Colonic mucosa (tissue), 4 donors: ENCODE measurements around the gene SYNE3. TPM values are rescaled to one million over a fixed set of nuclear protein-coding genes. Genes with fewer than 3 reads are reported as not detected.

Experiments used
- DNase-seq: peaks from one replicate; pipeline ENCODE4 v3.0.0-alpha.2; 2020
- H3K27ac ChIP-seq: fragments of 200-600 bp; one replicate; pipeline ENCODE4 v1.8.0; 2021
- H3K27me3 ChIP-seq: fragments of 200-600 bp; one replicate; pipeline ENCODE4 v1.8.0; 2021
- H3K36me3 ChIP-seq: fragments of 200-600 bp; one replicate; pipeline ENCODE4 v1.8.0; 2021
- H3K4me1 ChIP-seq: fragments of 200-600 bp; one replicate; pipeline ENCODE4 v1.8.0; 2021; ENCODE audit warnings: mild to moderate bottlenecking
- H3K4me3 ChIP-seq: fragments of 200-600 bp; one replicate; pipeline ENCODE4 v1.8.0; 2021
- H3K9ac ChIP-seq, 2 donors: one replicate each; pipeline ENCODE4 v1.7.0; 2013; ENCODE audit warnings: control low read depth in 2 of 2, low read depth in 2 of 2, low read length in 2 of 2
- H3K9me3 ChIP-seq: fragments of 200-600 bp; one replicate; pipeline ENCODE4 v1.8.0; 2021
- intact Hi-C: fragments of 100-400 bp; cut with DNase I; formaldehyde crosslinking; loops from one replicate; pipeline ENCODE4 v1.14.1; 2022
- total RNA-seq, 2 donors: library from RNA; stranded (reverse); fragmentation: NEBNext Ultra II Directional in 1 of 2; extraction: Animal tissue kit (Norgen Biotek cat#: 25700) in 1 of 2; gene quantifications; one replicate each; pipeline ENCODE4 v1.2.1, GENCODE V29; 2021
- TF ChIP-seq, protein P1 (sequence below): fragments of 200-600 bp; IDR thresholded peaks from one replicate; pipeline ENCODE4 v1.8.0; 2022; ENCODE audit warnings: antibody characterized with exemption, mild to moderate bottlenecking
- donor health status: healthy.
- donor health status: DM: no; HTN: no; CAD: no.
- donor health status: DM: no; HTN: no; CAD: no.

Gene SYNE3
- total RNA-seq, result 1 to 10 TPM; 7.3 to 9.5 TPM

- no peaks in the 10 kb centered on the region for H3K36me3 ChIP-seq
- peak; percentile 78 for DNase-seq
- peak within 1 kb of the TSS; percentile 76 for H3K4me3 ChIP-seq
- intact Hi-C loops, result no loop called here
- peak within 1 kb of the TSS; percentile 66 to 67 for H3K9ac ChIP-seq
- H3K27me3 ChIP-seq, result no peaks in the 10 kb centered on the region
- peaks cover 21% of the 10 kb centered on the region for H3K4me1 ChIP-seq
- H3K9me3 ChIP-seq, result no peaks in the 10 kb centered on the region
- peak within 1 kb of the TSS; percentile 78 for H3K27ac ChIP-seq
- TF ChIP-seq, protein P1, sequence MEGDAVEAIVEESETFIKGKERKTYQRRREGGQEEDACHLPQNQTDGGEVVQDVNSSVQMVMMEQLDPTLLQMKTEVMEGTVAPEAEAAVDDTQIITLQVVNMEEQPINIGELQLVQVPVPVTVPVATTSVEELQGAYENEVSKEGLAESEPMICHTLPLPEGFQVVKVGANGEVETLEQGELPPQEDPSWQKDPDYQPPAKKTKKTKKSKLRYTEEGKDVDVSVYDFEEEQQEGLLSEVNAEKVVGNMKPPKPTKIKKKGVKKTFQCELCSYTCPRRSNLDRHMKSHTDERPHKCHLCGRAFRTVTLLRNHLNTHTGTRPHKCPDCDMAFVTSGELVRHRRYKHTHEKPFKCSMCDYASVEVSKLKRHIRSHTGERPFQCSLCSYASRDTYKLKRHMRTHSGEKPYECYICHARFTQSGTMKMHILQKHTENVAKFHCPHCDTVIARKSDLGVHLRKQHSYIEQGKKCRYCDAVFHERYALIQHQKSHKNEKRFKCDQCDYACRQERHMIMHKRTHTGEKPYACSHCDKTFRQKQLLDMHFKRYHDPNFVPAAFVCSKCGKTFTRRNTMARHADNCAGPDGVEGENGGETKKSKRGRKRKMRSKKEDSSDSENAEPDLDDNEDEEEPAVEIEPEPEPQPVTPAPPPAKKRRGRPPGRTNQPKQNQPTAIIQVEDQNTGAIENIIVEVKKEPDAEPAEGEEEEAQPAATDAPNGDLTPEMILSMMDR, result no peak
Observed at GRCh38 chr14:95516554-95517181, at the start of gene SYNE3. Gene SYNE3, minus strand, starts transcription at chr14:95516650. Its CDS starts 40,829 bp downstream, at chr14:95475821.

DNA sequence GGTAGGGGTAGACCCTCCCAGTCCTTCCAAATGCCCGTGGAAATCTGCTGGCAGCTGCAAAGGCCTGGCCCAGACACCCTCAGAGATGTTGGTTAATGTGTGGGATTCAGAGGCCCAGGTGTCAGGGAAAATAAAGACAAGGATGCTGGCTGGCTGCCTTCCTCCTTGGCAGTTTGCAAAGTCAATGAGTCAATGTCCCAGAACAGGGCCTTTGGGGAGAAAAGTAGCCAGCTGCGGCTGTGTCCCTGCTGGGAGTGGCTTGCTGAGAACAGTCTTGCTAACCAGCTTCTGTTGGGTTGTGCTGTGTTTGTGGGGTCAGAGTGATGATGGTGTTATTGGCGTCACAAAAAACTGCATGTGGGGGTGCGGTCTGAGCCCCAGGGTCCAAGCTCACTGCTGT lies 47.6 kb upstream of the SYNE3 start:
- Histone ChIP-seq H3K9ac (no peak overlapping the region), H3K4me1 (no peaks in the 10 kb centered on the region), H3K36me3 (no peaks in the 10 kb centered on the region), H3K9me3 (no peaks in the 10 kb centered on the region), H3K27me3 (no peaks in the 10 kb centered on the region), H3K27ac (no peak overlapping the region), H3K4me3 (no peak overlapping the region)
- DNase-seq, result no peak
- intact Hi-C loops, result loop anchor here (5.0 to 10.0 kb wide), 2 partner anchors 208 to 711 kb away; no protein-coding TSS in a partner anchor
- TF ChIP-seq, protein P1, result no peak

- H3K9me3 ChIP-seq, result no peaks in the 10 kb centered on the region
- H3K4me3 ChIP-seq, result no peak overlapping the region
- H3K27ac ChIP-seq, result no peak overlapping the region
- intact Hi-C loops, result loop anchor here (5.0 to 10.0 kb wide), 2 partner anchors 209 to 712 kb away; no protein-coding TSS in a partner anchor
- H3K9ac ChIP-seq, result no peak overlapping the region
- DNase-seq, result peak; percentile 20
- TF ChIP-seq, protein P1, result no peak
- H3K4me1 ChIP-seq, result no peaks in the 10 kb centered on the region
- H3K36me3 ChIP-seq, result no peaks in the 10 kb centered on the region
- H3K27me3 ChIP-seq, result no peaks in the 10 kb centered on the region
Observed at GRCh38 chr14:95562892-95563685, 46.6 kb upstream of the SYNE3 start.

DNA sequence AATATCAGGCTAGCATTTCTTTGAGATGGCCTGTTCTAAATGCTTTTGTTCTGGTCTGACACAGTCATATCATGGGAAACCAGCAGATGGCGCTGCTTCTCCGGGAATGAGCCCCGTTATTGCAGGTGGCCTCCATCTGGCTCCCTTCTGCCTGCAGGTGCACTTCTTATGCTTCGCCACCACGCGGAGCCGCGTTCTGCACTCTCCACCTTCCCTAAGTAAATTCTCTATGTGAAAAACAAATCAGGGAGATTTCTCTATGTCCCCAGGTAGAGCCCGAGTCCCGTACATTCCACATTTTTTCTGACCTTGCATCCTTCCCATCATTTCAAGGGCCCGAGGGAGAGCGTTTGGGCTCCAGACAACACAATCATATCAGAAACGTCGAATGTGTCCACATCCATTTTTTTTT lies 44.6 kb upstream of the SYNE3 start:
- H3K4me3 ChIP-seq, result no peak overlapping the region
- TF ChIP-seq, protein P1, result peak; percentile 97
- H3K9ac ChIP-seq, result no peak overlapping the region
- H3K27me3 ChIP-seq, result no peaks in the 10 kb centered on the region
- H3K27ac ChIP-seq, result no peak overlapping the region
- intact Hi-C loops, result loop anchor here (2.0 to 10.0 kb wide), 4 partner anchors 124 to 714 kb away; no protein-coding TSS in a partner anchor
- no peaks in the 10 kb centered on the region for H3K4me1 ChIP-seq
- peak; percentile 90 for DNase-seq
- no peaks in the 10 kb centered on the region for H3K36me3 ChIP-seq
- no peaks in the 10 kb centered on the region for H3K9me3 ChIP-seq

- no peak for DNase-seq
- Histone ChIP-seq H3K9me3 (no peaks in the 10 kb centered on the region), H3K9ac (no peak overlapping the region), H3K4me1 (no peaks in the 10 kb centered on the region), H3K4me3 (no peak overlapping the region), H3K27ac (no peak overlapping the region), H3K36me3 (no peaks in the 10 kb centered on the region), H3K27me3 (no peaks in the 10 kb centered on the region)
- TF ChIP-seq, protein P1, result no peak
- intact Hi-C loops, result no loop called here
Observed at GRCh38 chr14:95559203-95559602, 42.8 kb upstream of the SYNE3 start.
